GM19467 (cell line): ENCODE data around the gene PLCB3.

Source experiments
- ATAC-seq: cut with Tn5 transposase; IDR thresholded peaks from one replicate; pipeline ENCODE4 v1.9.1; 2021; ENCODE audit warnings: mild to moderate bottlenecking, moderate library complexity; ENCODE audit not compliant: unreplicated experiment

Gene PLCB3

GRCh38 chr11:64235437-64236161 lies 15.7 kb upstream of the PLCB3 start:
- ATAC-seq, result no peak

- ATAC-seq, result no peak
Measured at GRCh38 chr11:64237484-64237951, 13.8 kb upstream of the PLCB3 start.

- ATAC-seq, result no peak
Measured at GRCh38 chr11:64238076-64238475, 13.3 kb upstream of the PLCB3 start.

GRCh38 chr11:64238999-64239398 lies 12.3 kb upstream of the PLCB3 start:
- ATAC-seq, result no peak

GRCh38 chr11:64239662-64240434 lies 11.5 kb upstream of the PLCB3 start:
- ATAC-seq, result no peak

- peak; percentile 53 for ATAC-seq
Measured at GRCh38 chr11:64240435-64241240, 10.7 kb upstream of the PLCB3 start, which contains the start of gene FKBP2. TSS of gene FKBP2 (plus strand) at chr11:64241095. CDS start at chr11:64242388, 1,293 bp downstream.

GRCh38 chr11:64241241-64241490 lies 10.2 kb upstream of the PLCB3 start:
- ATAC-seq, result peak; percentile 57

GRCh38 chr11:64241491-64242374 lies 9.6 kb upstream of the PLCB3 start:
- ATAC-seq, result peak; percentile 56

- no peak for ATAC-seq
Measured at GRCh38 chr11:64243236-64243854, 8.0 kb upstream of the PLCB3 start.

- no peak for ATAC-seq
Measured at GRCh38 chr11:64244107-64244506, 7.2 kb upstream of the PLCB3 start.

- no peak for ATAC-seq
Measured at GRCh38 chr11:64244966-64245365, 6.4 kb upstream of the PLCB3 start.

GRCh38 chr11:64245401-64245796 lies 5.9 kb upstream of the PLCB3 start:
- no peak for ATAC-seq

- no peak for ATAC-seq
Measured at GRCh38 chr11:64245797-64246620, 5.3 kb upstream of the PLCB3 start.

GRCh38 chr11:64246621-64246870 lies 4.8 kb upstream of the PLCB3 start:
- peak; percentile 9 for ATAC-seq

- ATAC-seq, result peak; percentile 28
Measured at GRCh38 chr11:64246871-64247728, 4.2 kb upstream of the PLCB3 start, which contains the start of gene PPP1R14B. TSS of gene PPP1R14B (minus strand) at chr11:64246943. CDS start at chr11:64246673, 270 bp downstream.

- no peak for ATAC-seq
Measured at GRCh38 chr11:64247729-64248531, 3.4 kb upstream of the PLCB3 start.

GRCh38 chr11:64248578-64248977 lies 2.8 kb upstream of the PLCB3 start:
- ATAC-seq, result no peak

GRCh38 chr11:64249038-64249437 lies 2.3 kb upstream of the PLCB3 start:
- no peak for ATAC-seq
